Gastrocnemius medialis (tissue), 4 donors: ENCODE measurements around the gene DOCK4.

Experiments
- CTCF ChIP-seq, 5 experiments: fragments of 450-650 bp in 3 of 5; fragments of 200-600 bp in 2 of 5; sonication (generic) in 2 of 5; IDR thresholded peaks in 4 of 5; conservative IDR thresholded peaks in 1 of 5; 1 replicate in 4 of 5; 2 replicates in 1 of 5; pipeline ENCODE4 v1.5.1; 2016 to 2019; ENCODE audit warnings: antibody characterized with exemption in 5 of 5, mild to moderate bottlenecking in 3 of 5, moderate library complexity in 3 of 5
- POLR2A ChIP-seq, 2 donors: fragments of 450-650 bp; IDR thresholded peaks; one replicate each; pipeline ENCODE4 v1.6.1; 2017; ENCODE audit warnings: antibody characterized with exemption in 2 of 2, mild to moderate bottlenecking in 2 of 2, moderate library complexity in 2 of 2

DNA sequence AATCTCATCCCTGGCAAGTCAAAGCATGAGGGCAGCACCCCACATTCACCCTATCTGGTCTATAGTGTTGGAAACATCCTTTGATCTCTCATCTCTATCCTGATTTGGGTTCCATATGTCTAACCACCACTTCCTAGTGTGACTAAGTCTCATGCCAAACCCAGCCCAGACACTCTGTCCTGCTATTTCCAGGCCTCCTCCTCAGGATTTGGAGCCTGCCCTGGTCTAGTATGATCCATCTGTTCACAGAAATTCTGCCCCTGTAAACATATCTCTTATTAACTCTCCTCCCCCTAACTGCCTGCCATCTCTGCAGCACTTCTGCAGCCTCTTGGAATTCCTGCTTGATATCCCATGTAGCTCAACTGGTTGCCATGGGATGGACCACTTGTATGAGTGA lies 323.0 kb downstream of the DOCK4 start:
- TF ChIP-seq CTCF (IDR thresholded peaks at IDR 0.05 in 4 of 5, conservative IDR thresholded peaks at IDR 0.05 in 1 of 5) (no peak), POLR2A (IDR thresholded peaks at IDR 0.05) (no peak)
